ENCODE data around the gene VWA3B. TPM values are rescaled to one million over a fixed set of nuclear protein-coding genes. Genes with fewer than 3 reads are reported as not detected.

Gene VWA3B
- total RNA-seq, 1 experiment from 2014 or later, result not detected

- H4K8ac ChIP-seq (replicated peaks; ENCODE audit: insufficient read length, low read depth, low read length), result no peak overlapping the region
- H3K4ac ChIP-seq (ENCODE audit: low read depth, low read length), result no peak overlapping the region
- no peaks in the 10 kb centered on the region for H3K79me1 ChIP-seq (ENCODE audit: insufficient read depth, low read depth, low read length, poor library complexity, severe bottlenecking)
- no peak overlapping the region for H3T11ph ChIP-seq (ENCODE audit: low read length)
- no peaks in the 10 kb centered on the region for H4K20me1 ChIP-seq (ENCODE audit: control insufficient read depth, insufficient read depth, insufficient read length)
- H4K91ac ChIP-seq (ENCODE audit: insufficient read length, low read depth, low read length), result no peak overlapping the region
- no peak overlapping the region for H3K56ac ChIP-seq (ENCODE audit: insufficient read length, low read depth, low read length)
- H3K27ac Mint-ChIP-seq, result no peak overlapping the region
- no peak overlapping the region for H2AFZ ChIP-seq (ENCODE audit: low read length)
- H3K4me1 ChIP-seq (ENCODE audit: insufficient read depth, low read length), result no peaks in the 10 kb centered on the region
- no CpG with 5 or more reads among the region's 2 CpGs for WGBS (ENCODE audit: extremely low coverage, insufficient read length, low lambda C conversion rate)
- no peak overlapping the region for H2AK5ac ChIP-seq (ENCODE audit: insufficient read length, low read length)
- H2BK15ac ChIP-seq (ENCODE audit: low read depth, low read length), result no peak overlapping the region
- TF ChIP-seq CTCF (conservative IDR thresholded peaks at IDR 0.05), result no peak
- DNase-seq, result no peak
- H3K9me3 Mint-ChIP-seq, result no peaks in the 10 kb centered on the region
- no peak overlapping the region for H3K4me3 Mint-ChIP-seq
- H4K5ac ChIP-seq (ENCODE audit: insufficient read length, low read depth, low read length), result no peak overlapping the region
- 0 out of 4 replicates have a peak, but pooled peaks cover 0 to 3% of the 10 kb centered on the region in 2 experiments for H3K4me1 Mint-ChIP-seq
- no peaks in the 10 kb centered on the region for H3K23me2 ChIP-seq (ENCODE audit: insufficient read length, low read depth, low read length, poor library complexity, severe bottlenecking)
- H3K27me3 Mint-ChIP-seq (ENCODE audit: low read depth), result peaks cover 2% of the 10 kb centered on the region
- H2BK12ac ChIP-seq (ENCODE audit: insufficient read length, low read depth, low read length), result no peak overlapping the region
- no peaks in the 10 kb centered on the region for H3K36me3 Mint-ChIP-seq (ENCODE audit: insufficient read depth in 1 of 3, low read depth in 3 of 3)
- no peak overlapping the region for H3K18ac ChIP-seq (ENCODE audit: insufficient read length, low read depth, low read length)
- H3K4me2 ChIP-seq (ENCODE audit: insufficient read depth, insufficient read length, low read length), result no peak overlapping the region
- H3K27me3 ChIP-seq (ENCODE audit: insufficient read depth, low read length), result no peaks in the 10 kb centered on the region
- H3K27ac ChIP-seq (ENCODE audit: insufficient read length, low read depth, low read length), result no peak overlapping the region
- no peak overlapping the region for H3K23ac ChIP-seq (ENCODE audit: insufficient read length, low read depth, low read length)
- H3K9ac ChIP-seq (ENCODE audit: extremely low read depth, insufficient read length, low read length), result no peak overlapping the region
- no peak overlapping the region for H2BK120ac ChIP-seq (ENCODE audit: low read depth, low read length, poor library complexity, severe bottlenecking)
- no peaks in the 10 kb centered on the region for H3K9me3 ChIP-seq (ENCODE audit: control insufficient read depth, low read depth, low read length)
- no peak overlapping the region for H3K14ac ChIP-seq (ENCODE audit: insufficient read depth, low read length)
- no peak overlapping the region for H2BK20ac ChIP-seq (ENCODE audit: low read depth, low read length, poor library complexity, severe bottlenecking)
- H2BK5ac ChIP-seq (ENCODE audit: insufficient read length, low read length), result no peak overlapping the region
- no peaks in the 10 kb centered on the region for H3K79me2 ChIP-seq (ENCODE audit: insufficient read depth, low read length)
Observed at GRCh38 chr2:98164256-98164655, 77.3 kb downstream of the VWA3B start.
